Aortic smooth muscle cell (primary cell): Measurements from ENCODE around the gene PSME4. TPM values are rescaled to one million over a fixed set of nuclear protein-coding genes. Genes with fewer than 3 reads are reported as not detected.

Experiments used
- total RNA-seq: library from RNA; depleted of rRNA; stranded (reverse); fragments of >200 nt; gene quantifications from 2 replicates; pipeline ENCODE4 v1.2.3, GENCODE V29; 2014

Gene PSME4
- total RNA-seq, result 26.4 and 31.8 TPM in 2 replicates

GRCh38 chr2:53970724-53971602 is at the start of gene PSME4:
TSS of gene PSME4 (minus strand) at chr2:53970993. CDS start at chr2:53970784, 209 bp downstream.

GRCh38 chr2:53859206-53860181 is 111.3 kb downstream of the PSME4 start, which contains the start of gene GPR75:
TSS of gene GPR75 (minus strand) at chr2:53859967. CDS start at chr2:53854756, 5,211 bp downstream.

Other genes starting within 250 kb of the PSME4 start
- 2.2 and 3.4 TPM in 2 replicates for gene CHAC2, start 203.2 kb downstream of the PSME4 start, total RNA-seq
- 23.1 and 23.8 TPM in 2 replicates for gene ASB3, start 184.0 kb downstream of the PSME4 start, total RNA-seq
- 146 and 163 TPM in 2 replicates for gene ERLEC1, start 183.9 kb downstream of the PSME4 start, total RNA-seq
- 0.79 and 0.99 TPM in 2 replicates for gene GPR75, start 111.0 kb downstream of the PSME4 start, total RNA-seq
- 13.0 and 16.6 TPM in 2 replicates for gene ACYP2, start 144.6 kb upstream of the PSME4 start, total RNA-seq